Astrocyte of the spinal cord (primary cell): Measurements from ENCODE around the gene ITGA7.
"Not testable (repeated sequence)": the region's sequence is repeated elsewhere in the genome, so short reads cannot be mapped to it uniquely, and the experiment has no call there.

Experiments used
- DNase-seq: peaks from one replicate; pipeline ENCODE4 v3.0.0; 2011; ENCODE audit warnings: low read depth, low spot score
- H3K4me3 ChIP-seq: 2 replicates; pipeline ENCODE4 v1.5.1; 2011; ENCODE audit warnings: low read depth, mild to moderate bottlenecking, low read length, moderate library complexity
- in situ Hi-C: cut with HindIII; loops from 2 replicates; pipeline ENCODE4 v1.10.0; 2017; ENCODE audit warnings: low sequenced_read_pairs
- TF ChIP-seq, protein P1 (sequence below): IDR thresholded peaks from 2 replicates; pipeline ENCODE4 v1.5.1; 2012; ENCODE audit warnings: low read depth, mild to moderate bottlenecking, low read length, inconsistent platforms

Gene ITGA7

DNA sequence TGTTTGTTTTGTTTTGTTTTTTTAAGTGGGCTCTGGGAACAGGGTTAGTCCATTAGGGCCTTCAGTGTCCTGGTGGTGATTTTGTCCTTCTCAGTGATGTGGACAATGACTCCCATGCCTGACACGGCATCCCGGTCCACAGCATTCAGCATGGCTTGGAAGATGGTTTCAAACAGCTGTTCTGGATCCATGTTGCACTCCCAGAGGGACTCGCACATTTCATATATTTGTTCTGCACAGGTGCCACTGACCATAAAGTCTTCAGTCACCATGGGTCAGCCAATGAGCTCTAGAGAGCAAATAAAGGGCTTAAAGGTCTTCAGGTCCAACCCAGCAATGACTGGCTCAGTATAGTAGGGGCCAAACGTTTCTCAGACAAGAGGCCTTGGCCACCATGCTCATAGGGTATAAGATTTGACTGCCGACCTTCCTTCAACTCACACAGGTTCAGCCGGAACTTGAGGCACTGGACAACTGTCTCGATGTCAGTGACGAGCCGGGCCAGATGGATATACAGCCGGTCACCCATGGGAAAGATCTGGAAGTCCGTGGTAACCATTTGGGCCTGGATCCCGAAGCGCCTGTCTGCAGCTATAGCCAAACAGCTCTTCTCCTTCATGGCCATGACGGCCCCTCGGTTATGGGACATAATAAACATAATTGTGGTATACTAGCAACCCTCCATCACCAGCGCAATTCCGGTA, 53.0 kb downstream of the ITGA7 start:
- no peak overlapping the region for H3K4me3 ChIP-seq
- no peak for DNase-seq
- in situ Hi-C loops: no loop called here
- TF ChIP-seq, protein P1, sequence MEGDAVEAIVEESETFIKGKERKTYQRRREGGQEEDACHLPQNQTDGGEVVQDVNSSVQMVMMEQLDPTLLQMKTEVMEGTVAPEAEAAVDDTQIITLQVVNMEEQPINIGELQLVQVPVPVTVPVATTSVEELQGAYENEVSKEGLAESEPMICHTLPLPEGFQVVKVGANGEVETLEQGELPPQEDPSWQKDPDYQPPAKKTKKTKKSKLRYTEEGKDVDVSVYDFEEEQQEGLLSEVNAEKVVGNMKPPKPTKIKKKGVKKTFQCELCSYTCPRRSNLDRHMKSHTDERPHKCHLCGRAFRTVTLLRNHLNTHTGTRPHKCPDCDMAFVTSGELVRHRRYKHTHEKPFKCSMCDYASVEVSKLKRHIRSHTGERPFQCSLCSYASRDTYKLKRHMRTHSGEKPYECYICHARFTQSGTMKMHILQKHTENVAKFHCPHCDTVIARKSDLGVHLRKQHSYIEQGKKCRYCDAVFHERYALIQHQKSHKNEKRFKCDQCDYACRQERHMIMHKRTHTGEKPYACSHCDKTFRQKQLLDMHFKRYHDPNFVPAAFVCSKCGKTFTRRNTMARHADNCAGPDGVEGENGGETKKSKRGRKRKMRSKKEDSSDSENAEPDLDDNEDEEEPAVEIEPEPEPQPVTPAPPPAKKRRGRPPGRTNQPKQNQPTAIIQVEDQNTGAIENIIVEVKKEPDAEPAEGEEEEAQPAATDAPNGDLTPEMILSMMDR: no peak

GRCh38 chr12:55653031-55653430, 54.7 kb downstream of the ITGA7 start:
- no peak for DNase-seq
- in situ Hi-C loops: no loop called here
- H3K4me3 ChIP-seq: no peak overlapping the region
- TF ChIP-seq, protein P1: no peak

- H3K4me3 ChIP-seq: no peak overlapping the region
- TF ChIP-seq, protein P1: no peak
- in situ Hi-C loops: no loop called here
- DNase-seq: no peak
Observed at GRCh38 chr12:55652352-55652751, 55.4 kb downstream of the ITGA7 start.

DNA sequence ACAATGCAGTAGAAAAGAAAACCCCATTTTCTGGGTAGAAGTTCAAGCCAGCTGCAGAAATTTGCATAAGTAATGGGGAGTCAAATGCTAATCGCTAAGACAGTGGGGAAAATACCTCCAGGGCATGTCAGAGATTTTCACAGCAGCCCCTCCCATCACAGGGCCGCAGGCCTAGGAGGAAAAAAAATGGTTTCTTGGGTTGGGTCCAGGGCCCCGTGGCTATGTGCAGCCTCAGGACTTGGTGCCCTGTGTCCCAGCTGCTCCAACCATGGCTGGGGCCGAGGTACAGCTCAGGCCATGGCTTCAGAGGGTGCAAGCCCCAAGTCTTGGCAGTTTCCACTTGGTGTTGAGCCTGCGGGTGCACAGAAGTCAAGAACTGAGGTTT, 56.4 kb downstream of the ITGA7 start:
- DNase-seq: no peak
- TF ChIP-seq, protein P1: no peak
- in situ Hi-C loops: no loop called here
- H3K4me3 ChIP-seq: no peak overlapping the region

GRCh38 chr12:55650620-55651298, 56.9 kb downstream of the ITGA7 start:
- in situ Hi-C loops, DNase-seq: not testable (repeated sequence)

DNA sequence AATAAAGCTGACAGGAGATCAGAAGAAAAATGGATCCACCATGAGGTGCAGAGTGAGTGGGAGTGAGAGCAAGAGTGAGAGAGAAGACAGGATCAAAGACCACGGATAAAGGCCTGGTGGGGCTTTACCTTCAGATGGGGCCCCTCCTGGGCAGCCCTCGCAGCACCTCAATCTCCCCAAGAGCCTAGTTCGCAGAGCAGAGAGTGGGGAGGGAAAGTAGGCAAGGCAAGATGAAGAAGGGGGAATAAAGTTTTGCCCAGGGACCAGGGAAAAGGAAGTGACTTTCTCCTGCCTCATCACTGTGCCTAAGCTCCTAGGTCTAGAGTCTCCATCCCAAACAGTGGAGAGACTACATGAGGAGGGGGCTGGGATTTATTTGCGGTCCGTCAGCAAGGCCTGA, 60.7 kb downstream of the ITGA7 start:
- H3K4me3 ChIP-seq: no peak overlapping the region
- TF ChIP-seq, protein P1: no peak
- in situ Hi-C loops: no loop called here
- no peak for DNase-seq

More at GRCh38 chr12:55650620-55651298, 56.9 kb downstream of the ITGA7 start:
- not testable (repeated sequence) for H3K4me3 ChIP-seq

DNA sequence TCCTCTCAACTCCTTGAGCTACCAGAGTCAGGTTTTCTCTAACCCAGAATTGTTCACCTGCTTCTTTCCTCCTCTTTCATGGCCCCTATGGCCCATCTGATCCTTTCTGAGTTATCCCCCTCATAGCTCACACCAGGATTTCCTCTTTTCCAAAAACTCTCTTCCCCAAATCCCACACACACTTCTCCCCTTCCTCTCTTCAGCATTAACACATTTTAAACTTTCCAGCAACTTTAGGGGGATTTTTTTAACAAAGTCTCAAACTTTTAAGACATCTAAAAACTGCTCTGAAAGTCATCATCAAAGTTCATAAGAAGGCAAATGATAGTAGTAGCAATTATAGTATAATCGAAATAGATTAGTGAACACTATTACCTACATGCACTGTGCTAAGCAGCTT, 63.1 kb downstream of the ITGA7 start:
- in situ Hi-C loops: no loop called here
- no peak for DNase-seq
- TF ChIP-seq, protein P1: no peak
- H3K4me3 ChIP-seq: no peak overlapping the region
